T-helper 1 cell (primary cell): ENCODE measurements around the gene TLR5.
A peak's percentile ranks its signal among the peaks of the same experiment; 100 is the strongest.

Experiments
- DNase-seq, 5 donors: peaks; one replicate each; pipeline ENCODE4 v3.0.0-alpha.2; 2012 to 2020

Gene TLR5

DNA sequence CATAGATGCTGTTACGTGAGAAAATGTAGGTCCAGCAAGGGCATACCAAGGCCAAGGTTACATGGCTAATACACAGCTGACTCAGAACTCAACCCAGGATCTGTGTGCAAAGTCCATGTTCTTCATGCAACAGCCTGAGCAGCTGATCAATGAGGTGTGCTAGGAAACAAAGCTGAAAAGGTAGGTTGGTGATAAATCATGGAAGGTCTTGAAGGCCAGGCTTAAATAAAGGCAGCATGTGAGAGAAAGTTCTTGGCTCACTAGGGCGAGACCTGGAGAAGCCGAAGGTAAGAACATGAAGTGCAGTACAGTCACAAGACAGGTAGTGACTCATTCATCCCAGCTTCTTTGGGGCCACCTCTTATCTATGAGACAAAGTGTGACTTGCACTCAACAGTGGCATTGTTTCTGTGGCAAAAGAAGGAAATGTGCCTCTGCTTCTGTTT lies 33.4 kb downstream of the TLR5 start:
- DNase-seq = no peak

DNA sequence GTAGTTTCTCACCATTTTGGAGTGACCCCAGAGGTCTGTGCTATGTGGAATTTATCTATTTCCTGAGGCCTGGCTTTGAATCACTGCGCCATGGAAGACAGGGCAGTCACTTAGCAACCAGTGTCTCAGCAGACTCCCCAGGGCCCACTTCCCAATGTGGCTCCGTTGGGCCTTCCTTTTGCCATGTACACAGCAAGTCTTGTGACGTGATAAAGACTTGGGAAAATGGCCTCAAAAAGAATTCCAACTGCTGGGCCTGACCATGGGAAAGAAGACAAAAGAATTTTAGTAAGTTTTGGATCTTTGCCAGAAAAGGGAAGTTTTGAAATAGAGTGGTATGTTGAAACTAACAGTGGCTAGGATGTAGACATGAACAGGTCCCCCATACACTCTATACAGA lies 36.2 kb downstream of the TLR5 start:
- DNase-seq = no peak

DNA sequence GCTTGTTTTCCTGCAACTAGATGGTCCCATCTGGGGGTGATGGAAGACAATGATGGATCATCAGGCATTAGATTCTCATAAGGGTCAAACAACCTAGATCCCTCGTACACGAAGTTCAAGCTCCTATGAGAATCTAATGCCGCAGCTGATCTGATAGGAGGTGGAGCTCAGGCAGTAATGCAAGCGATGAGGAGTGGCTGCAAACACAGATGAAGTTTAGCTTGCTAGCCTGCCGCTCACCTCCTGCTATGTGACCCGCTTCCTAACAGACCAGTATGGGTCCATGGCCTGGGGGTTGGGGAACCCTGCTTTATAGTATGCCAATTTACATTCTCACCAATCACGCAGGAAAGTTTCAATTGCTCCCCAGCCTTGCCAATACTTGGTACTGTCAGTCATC lies 37.5 kb downstream of the TLR5 start:
- no peak for DNase-seq

DNA sequence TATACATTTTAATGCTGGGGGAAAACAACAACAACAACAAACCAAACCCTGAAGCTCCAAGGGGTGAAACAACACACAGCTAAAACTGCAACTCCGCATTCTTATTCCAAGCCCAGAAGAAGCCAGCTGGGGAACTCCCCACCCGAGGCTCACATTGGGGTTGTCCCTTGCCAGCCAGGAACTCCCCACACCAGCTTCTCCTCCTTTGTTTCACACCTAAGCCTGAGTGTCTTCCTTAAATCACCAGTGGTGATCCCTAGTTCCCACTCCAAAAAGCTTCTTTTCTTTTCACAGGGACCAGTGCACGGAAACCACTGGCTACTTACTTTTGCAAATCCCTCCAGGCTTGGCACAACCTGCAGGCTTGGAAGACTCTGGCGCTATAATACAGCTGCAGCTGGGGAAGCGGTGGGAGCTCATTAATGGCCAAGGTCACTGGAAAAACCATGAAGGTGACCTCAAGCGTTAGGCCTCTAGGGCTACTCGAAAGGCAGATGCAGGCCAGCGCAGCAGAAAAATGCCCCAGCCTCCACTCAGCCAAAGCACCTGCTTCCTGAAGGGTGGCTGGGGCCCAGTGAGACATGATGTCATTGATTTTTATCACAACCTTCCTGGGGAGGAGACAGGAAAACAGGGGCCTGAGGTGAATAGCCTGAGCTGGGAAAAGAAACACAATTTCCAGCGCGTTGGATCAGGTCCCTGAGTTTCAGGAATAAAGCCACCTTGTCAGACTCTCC lies 40.1 kb downstream of the TLR5 start:
- no peak for DNase-seq

DNA sequence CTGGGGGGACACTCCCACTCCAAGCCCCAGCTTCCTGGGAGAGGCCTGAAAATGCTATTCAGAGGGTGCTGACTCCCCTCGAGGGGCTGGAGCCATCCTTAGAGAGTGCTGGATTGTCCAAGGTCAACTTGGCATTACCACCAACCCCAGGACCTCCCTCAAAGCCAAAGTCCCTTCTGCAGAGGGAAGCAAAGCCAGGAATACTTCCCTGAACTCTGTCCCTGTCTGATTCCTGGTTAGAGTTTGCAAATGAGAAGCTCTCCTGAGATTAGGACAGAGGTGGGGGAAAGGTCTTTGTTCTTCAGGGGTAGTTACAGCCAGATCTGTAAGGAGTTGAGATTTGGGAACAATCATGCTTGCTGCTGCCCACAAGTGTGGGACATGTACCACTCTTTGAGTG lies 45.3 kb downstream of the TLR5 start:
- DNase-seq = no peak

DNA sequence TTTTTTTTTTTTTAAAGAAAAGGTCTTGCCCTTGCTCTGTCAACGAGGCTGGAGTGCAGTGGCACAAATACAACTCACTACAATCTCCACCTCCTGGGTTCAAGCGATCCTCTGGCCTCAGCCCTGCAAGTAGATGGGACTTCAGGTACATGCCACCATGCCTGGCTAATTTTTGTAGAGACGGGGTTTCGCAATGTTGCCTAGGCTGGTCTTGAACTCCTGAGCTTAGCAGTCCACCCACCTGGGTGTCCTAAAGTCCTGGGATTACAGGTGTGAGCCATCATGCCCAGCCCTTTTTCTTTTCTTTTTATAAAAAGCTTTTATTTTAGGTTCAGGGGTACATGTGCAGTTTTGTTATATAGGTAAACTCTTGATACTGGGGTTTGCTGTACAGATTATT lies 47.2 kb downstream of the TLR5 start:
- DNase-seq = no peak

DNA sequence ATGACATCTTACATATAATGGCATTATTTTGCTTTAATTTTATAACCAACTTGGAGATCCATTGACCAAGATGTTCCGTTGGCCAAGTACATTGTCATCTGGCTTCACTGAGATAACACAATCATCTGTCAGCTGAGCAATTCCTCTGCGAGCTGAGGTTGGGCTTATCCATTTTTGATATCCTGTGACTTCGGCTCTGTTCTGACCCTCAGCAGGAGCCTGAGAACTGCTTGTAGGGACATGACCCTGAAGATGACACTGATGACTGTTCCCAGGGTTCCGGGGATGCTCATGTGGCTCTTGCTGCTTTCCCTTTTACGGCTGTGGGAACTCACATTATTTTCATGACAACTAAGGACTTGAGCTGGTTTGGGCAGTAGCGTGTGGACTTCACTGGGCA lies 51.2 kb downstream of the TLR5 start:
- DNase-seq = no peak

DNA sequence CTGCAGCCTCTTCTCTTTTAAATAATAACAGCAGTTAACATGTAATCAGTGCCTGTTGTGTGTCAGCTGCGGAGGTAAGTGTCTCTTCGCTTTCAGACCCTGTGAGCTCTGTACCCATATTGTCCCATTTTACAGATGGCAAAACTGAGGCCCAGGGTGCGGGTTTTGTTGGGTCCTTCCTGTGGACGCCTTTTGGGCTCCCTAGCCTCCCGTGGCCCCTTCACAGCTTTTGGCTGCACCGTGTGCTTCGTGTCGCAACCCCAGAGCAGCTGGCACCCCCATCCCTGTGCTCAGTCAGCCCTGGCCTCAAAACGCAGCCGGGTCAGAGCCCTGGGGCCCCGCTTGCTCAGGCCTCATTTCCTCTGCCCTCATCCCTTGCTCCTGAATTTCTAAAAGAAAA lies 53.8 kb downstream of the TLR5 start:
- DNase-seq = no peak

DNA sequence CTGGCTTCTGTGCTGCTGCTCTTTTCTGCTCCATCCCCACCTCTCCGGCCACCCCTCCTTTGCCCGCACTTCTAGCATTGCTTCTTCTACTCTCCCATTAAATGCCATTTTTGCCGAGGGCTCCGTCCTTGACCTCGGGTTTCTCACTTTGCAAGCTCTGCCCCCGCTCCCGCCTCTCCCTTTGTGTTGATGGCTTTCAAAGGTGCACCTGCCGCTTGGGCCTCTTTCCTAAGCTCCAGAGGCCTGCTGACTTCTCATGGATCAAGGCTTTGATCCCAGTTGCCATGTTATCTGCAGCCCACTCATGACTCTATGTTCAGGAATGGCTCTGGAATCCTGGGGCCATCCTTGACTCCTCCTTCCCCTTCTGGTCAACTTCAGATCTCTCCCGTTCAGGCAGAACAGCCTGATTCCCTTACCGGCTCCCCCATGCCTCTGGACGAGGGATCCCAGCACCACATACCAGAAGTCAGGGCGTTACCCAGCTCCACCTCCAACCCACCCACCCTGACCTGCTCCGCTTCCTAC lies 54.3 kb downstream of the TLR5 start:
- DNase-seq = no peak

DNA sequence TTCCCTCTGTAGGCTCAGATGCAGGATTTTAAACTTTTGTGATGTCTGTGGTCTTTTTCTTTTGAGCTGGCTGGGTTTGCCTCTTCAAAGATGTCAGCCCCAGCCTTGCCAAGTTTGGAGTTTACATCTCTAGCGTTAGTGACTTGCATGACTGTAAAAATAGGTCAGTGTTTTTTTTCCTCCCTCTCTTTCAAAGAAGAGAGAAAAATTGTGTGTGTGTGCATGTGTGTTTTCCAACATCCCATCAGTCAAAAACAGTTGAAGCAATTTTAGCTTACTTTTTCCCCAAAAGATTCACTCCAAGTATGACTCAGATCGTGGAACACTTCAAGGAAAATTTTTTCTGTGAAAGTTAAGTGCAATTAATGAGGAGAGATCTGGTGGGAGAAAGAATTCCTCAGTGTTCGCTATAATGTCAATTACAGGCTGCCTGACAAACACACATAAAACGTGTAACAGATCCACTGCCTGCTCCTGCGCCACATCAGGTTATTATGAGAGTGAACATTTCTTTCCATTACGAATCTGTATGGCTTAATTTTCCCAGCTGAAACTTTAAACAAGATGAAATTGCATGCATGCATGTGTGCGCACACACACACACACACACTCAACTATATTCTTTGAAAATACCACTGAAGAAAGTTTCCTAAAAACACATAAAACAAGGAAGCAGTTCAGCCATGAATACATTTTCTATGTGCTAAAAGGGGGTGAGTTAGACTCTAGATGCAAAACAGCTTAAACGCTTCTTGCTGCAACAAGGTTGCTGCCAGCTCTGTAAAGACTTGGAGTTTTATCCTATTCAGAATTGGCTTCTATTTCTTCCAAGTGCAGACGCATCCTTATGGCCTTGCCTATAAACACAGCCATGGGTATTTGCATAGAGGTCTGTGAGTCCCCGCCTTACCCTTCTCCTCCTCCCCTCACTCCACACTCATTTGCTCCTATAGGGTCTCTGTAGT lies 55.5 kb downstream of the TLR5 start:
- DNase-seq = no peak

DNA sequence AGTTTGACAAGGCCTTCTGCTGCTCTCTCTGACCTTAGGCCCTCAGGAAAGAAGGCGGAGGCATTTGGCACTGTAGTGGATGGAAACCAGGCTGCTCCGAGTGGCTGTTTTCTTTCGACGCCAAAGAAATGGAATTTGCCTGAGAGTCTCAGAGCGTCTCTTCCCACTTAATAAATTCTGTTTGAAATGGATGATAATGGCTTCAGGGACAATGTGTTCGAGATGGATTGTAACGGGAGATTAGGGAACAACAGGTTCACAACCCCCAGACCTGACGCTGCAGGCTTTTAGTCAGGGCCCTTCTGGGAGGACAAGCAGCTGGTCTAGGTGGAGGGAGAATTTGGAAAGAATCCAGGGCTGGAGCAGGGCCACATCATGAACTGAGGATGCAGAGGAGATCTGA lies 58.6 kb downstream of the TLR5 start:
- no peak for DNase-seq

DNA sequence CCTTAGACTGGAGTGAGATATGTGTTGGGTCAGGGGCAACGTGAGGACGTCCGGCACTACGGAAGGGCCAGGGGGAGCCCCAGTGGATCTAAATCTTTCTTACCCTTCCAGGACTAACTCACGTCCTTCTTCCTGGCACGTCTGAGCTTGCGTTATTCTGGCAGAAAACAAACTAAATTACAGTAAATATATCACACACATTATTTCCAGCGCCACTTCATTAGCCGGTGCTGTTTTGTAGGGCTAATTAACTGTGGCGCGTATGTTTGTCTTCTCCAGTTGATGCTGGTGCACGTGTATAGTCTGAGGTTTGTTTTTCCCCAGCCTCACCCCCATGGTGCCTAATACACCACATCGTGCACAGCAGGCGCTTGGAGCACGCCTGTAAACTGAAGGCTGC lies 59.2 kb downstream of the TLR5 start:
- DNase-seq = no peak

DNA sequence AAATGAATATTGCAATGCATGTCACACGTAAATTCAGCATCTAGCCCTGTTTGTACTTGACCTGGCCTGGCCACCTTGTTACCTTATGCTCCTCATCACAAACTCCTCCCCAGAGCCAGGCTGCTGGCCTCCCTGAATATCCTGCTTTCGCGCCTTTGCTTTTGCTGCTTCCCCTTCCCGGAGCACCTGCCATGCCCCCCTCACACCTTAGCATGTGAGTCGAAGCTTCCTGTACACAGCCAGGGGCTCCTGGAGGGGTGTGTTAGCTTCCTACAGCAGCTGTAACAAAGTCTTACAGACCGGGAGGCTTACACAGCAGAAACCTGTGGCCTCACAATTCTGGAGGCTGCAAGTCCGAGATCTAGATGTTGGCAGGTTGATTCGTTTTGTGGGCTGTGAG lies 60.1 kb downstream of the TLR5 start:
- DNase-seq = no peak

DNA sequence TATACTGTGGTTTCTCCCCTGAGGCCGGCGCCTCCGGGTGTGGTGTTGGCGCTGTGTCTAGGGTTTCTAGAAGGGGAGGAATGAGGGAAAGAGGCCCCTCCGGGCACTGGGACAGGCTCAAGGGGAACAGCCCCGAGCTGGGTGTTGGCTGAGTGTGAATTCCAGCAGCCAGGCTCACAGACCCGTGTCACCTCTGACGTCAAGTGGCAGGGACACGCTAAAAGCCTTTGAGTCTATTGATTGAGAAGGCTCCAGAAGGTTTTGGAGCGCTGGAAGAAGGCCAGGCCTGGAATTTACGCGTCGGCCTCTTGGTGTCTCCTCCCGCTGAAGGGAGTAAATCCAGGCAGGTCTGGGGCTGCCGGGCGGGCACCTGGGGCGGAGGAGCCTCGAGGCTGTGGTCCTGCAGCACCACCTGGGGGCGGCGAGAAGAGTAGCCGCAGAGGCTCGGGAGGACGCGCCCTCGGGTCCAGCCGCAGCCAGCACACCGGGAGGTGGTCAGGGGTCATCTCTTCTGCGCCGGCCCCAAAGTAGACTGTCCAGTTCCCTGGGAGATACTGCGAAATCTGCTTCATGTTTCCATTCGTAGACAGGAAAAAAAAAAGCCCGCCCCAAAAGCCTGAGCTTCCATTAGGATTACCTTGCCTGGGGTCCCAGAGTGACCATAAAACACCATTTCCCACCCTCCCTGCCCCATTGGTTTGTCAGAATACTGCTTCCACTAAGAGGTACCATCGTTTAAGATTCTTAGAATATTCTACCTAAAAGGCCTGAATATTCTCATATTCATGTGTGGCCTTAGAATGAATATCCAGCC lies 61.7 kb downstream of the TLR5 start:
- peak; percentile 46 to 70 (median 58) for DNase-seq

DNA sequence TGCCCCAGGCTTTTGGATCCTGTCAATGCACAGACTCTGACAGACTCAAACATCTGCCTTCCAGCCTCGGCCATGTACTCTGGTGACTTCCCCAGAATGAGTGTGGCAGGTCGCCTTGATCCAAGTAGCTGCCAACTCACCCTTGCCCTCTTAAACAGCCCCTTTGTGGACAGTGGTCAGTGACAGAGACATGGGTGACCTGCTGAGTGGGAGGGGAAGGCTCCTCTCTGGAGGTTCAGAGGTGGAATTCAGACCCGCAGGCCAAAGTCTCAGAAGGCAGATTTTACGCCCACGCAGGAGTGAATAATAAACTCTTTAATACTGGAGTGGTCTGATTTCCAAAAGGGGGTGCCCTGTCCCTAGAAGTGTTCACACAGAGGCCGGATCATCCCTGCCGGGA lies 63.5 kb downstream of the TLR5 start:
- no peak for DNase-seq

DNA sequence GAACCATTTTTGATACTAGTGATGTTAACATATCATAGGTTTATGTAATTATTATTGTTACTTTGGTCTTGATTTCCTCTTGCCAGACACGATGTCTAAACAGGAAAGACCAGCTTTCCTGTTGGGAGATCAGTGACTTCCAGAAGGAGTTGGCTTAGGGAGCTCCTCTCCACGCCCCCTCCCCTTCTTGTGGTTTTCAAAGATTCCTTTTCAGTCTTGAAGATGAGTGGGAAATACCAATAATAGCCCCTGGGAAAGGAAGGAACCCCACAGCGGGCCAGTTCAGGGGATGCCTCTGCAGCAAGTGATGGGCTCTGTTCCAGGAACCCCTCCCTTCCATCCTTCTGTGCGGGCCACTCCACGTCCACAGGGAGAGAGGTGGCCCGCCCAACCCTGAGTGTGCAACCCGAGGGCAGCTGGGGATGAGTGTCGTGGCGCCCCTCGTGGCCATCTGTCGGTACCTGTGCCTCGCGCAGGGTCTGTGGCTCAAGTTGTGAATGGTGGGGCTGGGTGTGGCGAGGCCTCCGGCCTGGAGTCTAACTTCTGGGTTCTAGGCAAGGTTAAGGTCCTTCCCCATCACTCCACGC lies 65.7 kb downstream of the TLR5 start:
- DNase-seq = no peak

DNA sequence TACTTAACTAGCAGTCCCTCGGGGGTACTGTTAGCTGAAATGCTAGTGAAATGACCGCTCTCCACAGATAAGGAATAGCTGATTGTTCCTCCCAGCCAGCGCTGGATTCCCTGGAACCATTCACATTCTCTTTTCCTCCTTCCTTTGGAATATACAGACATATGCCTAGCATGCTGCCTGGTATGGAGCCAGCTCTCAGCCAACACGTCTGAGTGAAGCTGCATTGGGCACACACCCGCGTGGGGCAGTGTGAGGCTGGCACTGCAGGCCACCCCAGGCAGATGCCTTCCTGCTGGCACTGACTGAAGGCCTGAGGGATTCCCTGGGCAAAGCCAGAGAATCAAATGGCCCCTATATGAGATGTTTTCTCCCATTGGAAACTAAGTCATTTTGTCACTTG lies 66.7 kb downstream of the TLR5 start:
- DNase-seq = no peak

DNA sequence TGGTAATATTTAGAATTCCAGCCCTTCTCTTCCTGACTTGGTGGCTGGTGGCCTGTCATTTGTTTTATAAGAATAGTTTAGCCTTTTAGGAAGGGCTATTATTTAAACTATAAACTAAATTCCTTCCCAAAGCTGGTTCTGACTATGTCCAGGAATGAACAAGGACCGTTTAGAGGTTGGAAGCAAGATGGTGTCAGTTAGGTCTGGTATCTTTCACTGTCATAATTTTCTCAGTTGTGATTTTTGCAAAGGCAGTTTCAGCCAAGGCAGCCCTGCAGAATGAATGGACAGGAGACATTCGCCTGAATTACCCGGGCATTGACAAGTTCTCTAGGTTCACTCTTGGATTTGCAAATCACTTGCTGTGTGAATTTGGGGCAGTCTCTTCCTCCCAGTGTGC lies 67.2 kb downstream of the TLR5 start:
- DNase-seq = no peak

DNA sequence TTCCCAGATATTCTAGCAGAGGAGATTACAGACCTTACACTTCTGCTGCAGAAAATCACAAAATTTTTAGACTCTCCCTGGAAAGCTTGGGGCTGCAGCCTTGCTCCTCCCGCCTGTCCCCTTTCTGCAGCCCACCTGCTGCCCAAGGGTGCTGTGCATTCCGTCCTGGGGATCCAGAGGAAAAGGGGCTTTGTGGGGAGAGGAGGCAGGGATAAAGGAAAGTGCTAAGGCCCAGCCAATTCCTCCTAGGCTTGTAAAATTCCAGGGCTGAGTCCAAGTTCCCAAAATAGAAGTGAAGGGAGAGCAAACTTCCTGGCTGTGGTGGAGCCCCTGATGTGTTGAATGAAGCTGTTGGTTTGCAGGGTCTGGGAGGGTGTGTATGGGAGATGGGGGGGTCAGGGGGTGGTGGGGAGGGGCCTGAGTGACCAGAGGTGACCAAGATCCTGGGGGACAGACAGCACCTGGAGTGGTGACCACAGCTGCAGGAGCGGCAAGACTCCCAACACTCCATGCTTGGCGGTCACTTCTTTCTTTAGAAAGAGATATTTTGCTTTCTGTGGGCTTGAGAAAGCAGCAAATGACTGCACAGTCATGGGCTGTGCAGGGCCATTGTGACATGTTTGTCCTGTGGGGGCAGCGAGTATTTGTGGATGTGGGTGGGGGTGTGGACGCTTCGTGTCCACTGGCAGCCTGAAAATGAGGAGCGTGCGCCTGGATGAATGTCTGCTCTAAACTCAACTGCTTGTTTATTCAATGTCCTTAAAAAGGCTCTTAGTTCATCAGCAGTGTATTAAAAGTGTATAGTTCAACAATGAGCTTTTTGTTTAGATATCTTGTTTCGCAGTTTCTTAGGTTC lies 68.4 kb downstream of the TLR5 start:
- DNase-seq = no peak

DNA sequence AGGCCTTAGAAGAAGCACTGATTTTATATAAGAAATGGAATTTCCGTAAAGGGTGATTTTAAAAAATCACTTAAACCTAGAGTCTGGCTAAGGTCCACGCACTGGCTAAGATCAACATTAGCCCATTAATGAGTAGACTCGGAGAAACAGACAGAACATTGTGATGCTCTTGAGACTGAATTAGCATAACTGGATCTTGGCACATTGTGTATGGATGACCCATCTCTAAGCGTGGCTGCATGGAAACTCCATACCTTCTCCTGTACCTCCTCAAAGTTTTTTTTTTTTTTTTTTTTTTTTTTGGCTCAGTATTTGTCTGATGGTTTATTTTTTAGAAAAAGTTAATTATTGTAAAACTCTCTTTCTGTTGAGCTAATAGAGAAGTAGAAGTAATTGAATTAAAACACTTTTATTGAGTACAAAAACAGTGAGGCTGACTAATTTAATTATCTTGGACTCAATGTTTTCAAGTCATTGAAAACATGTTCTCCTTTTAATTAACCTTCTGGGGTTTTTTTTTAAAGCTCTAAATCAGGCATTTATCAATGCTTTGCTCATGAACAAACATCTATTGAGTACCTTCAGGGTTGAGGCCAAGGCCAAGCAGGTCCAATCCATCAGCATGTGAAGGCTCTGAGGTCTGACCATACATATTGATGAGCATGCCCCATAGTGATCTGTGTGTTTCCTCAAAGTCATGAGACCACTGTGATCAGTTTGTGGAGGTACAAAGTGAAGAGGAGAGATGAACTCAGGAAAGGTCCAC lies 74.0 kb downstream of the TLR5 start:
- no peak for DNase-seq

DNA sequence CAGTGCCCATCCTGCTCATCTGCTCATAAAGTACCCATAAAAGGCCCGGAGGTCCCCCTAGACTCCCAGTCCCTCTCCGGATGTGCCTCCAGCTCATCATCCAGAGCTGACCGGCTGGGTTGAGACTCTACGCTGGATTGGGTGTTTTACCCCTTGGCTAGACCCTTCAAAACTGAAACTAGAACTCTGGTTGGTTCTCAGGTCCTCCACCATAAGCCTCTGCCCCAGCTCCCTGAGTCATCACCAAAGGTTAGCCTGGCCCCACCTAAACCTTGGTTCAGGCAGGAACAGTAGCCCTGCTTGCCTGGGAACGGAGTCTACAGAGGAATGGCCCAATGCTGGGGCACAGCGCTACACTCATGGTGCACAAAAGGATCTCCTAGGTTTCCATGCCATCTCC lies 75.1 kb downstream of the TLR5 start:
- DNase-seq = no peak
